Pulmonary artery endothelial cell (primary cell): ENCODE data around the gene GAS7. TPM values are rescaled to one million over a fixed set of nuclear protein-coding genes. Genes with fewer than 3 reads are reported as not detected.

Experiments used
- total RNA-seq: library from RNA; depleted of rRNA; stranded (reverse); fragments of >200 nt; gene quantifications from 2 replicates; pipeline ENCODE4 v1.2.3, GENCODE V29; 2014

GAS7 gene
- total RNA-seq, 1 donor from 2014 or later, result not detected

Other genes with a start within 250 kb of the GAS7 start
- not detected in 2 replicates for gene MYH13, start 174.4 kb upstream of the GAS7 start, total RNA-seq
- gene MYH8, start 223.3 kb upstream of the GAS7 start, total RNA-seq, result not detected in 2 replicates